SK-N-SH (cell line): ENCODE data around the gene PRKN. TPM values are rescaled to one million over a fixed set of nuclear protein-coding genes. Genes with fewer than 3 reads are reported as not detected.

Source experiments
- CTCF ChIA-PET: fragments of 300-600, 350-600 bp; formaldehyde crosslinking; extraction: SDS; loops from one replicate; lab custom pipeline; 2021; lab: Yijun Ruan, JAX
- POLR2A ChIA-PET: fragments of 350-600 bp; sonication (Branson Sonifier 250); formaldehyde crosslinking; extraction: SDS; loops from one replicate; lab custom pipeline; 2020; ENCODE audit warnings: antibody characterized with exemption, inconsistent platforms; lab: Yijun Ruan, JAX
- DNase-seq: peaks from one replicate; pipeline ENCODE4 v3.0.0; 2012
- H2AFZ ChIP-seq: fragments of 200-600 bp; sonication (generic); 2 replicates; pipeline ENCODE4 v1.8.1; 2016; ENCODE audit warnings: antibody characterized with exemption, mild to moderate bottlenecking, low read depth
- H3F3A ChIP-seq: fragments of 200-600 bp; sonication (generic); replicated peaks from 2 replicates; pipeline ENCODE3; 2016; ENCODE audit warnings: antibody characterized with exemption, mild to moderate bottlenecking; ENCODE audit not compliant: insufficient read depth
- H3K27ac ChIP-seq, 2 experiments: fragments of 200-500 bp in 1 of 2; fragments of 200-600 bp in 1 of 2; sonication (Bioruptor generic) in 1 of 2; sonication (generic), shearing (Covaris generic) in 1 of 2; 2 replicates each; pipeline versions ENCODE4 v1.5.1 to v1.6.1; 2014 to 2016; ENCODE audit warnings: low read depth in 2 of 2, inconsistent platforms in 1 of 2, low read length in 1 of 2, mild to moderate bottlenecking in 1 of 2, mixed read lengths in 1 of 2
- H3K27me3 ChIP-seq: fragments of 200-600 bp; sonication (generic), shearing (Covaris generic); 2 replicates; pipeline ENCODE4 v1.6.1; 2016; ENCODE audit warnings: mixed run types; ENCODE audit not compliant: insufficient read depth
- H3K36me3 ChIP-seq, 2 experiments: fragments of 200-500 bp in 1 of 2; fragments of 200-600 bp in 1 of 2; sonication (Bioruptor generic) in 1 of 2; sonication (generic) in 1 of 2; replicated peaks in 1 of 2; 2 replicates each; pipeline versions ENCODE3 to v1.5.1; 2014 to 2016; ENCODE audit warnings: low read length in 1 of 2, mild to moderate bottlenecking in 1 of 2; ENCODE audit not compliant: insufficient read depth in 2 of 2, control insufficient read depth in 1 of 2
- H3K4me1 ChIP-seq, 2 experiments: fragments of 200-500 bp in 1 of 2; fragments of 200-600 bp in 1 of 2; sonication (Bioruptor generic) in 1 of 2; sonication (generic), shearing (Covaris generic) in 1 of 2; 2 replicates each; pipeline versions ENCODE4 v1.5.1 to v1.6.1; 2014 to 2016; ENCODE audit warnings: low read depth in 1 of 2, low read length in 1 of 2, mixed run types in 1 of 2; ENCODE audit not compliant: insufficient read depth in 2 of 2, control insufficient read depth in 1 of 2
- H3K4me2 ChIP-seq: fragments of 200-600 bp; sonication (generic), shearing (Covaris generic); 2 replicates; pipeline ENCODE4 v1.6.1; 2017; ENCODE audit warnings: mixed run types
- H3K4me3 ChIP-seq, 2 experiments: fragments of 200-500 bp in 1 of 2; fragments of 200-600 bp in 1 of 2; sonication (Bioruptor generic) in 1 of 2; sonication (generic), shearing (Covaris generic) in 1 of 2; 2 replicates each; pipeline versions ENCODE4 v1.5.1 to v1.8.1; 2014 to 2016; ENCODE audit warnings: low read depth in 2 of 2, inconsistent platforms in 1 of 2, low read length in 1 of 2, mild to moderate bottlenecking in 1 of 2, mixed read lengths in 1 of 2, moderate library complexity in 1 of 2
- H3K79me2 ChIP-seq: fragments of 200-600 bp; sonication (generic); 2 replicates; pipeline ENCODE4 v1.8.1; 2017; ENCODE audit warnings: mild to moderate bottlenecking; ENCODE audit not compliant: insufficient read depth
- H3K9ac ChIP-seq: fragments of 200-600 bp; sonication (generic); 2 replicates; pipeline ENCODE4 v1.6.1; 2017; ENCODE audit warnings: mixed run types
- H3K9me2 ChIP-seq: fragments of 200-600 bp; sonication (generic); 2 replicates; pipeline ENCODE4 v1.6.1; 2017; ENCODE audit warnings: mixed run types
- H3K9me3 ChIP-seq: fragments of 200-600 bp; sonication (generic); 2 replicates; pipeline ENCODE4 v1.6.1; 2017; ENCODE audit warnings: mixed run types, mild to moderate bottlenecking, moderate library complexity
- H4K20me1 ChIP-seq: fragments of 200-600 bp; sonication (generic); 2 replicates; pipeline ENCODE4 v1.6.1; 2017; ENCODE audit warnings: mild to moderate bottlenecking, mixed run types; ENCODE audit not compliant: insufficient read depth
- ELF1 ChIP-seq: IDR thresholded peaks from 2 replicates; pipeline ENCODE4 v1.4.0; 2012
- FOSL2 ChIP-seq: IDR thresholded peaks from 2 replicates; pipeline ENCODE4 v1.4.0; 2012; ENCODE audit warnings: low read depth, mild to moderate bottlenecking, moderate library complexity, borderline replicate concordance
- GABPA ChIP-seq: IDR thresholded peaks from 2 replicates; pipeline ENCODE4 v1.4.0; 2012; ENCODE audit warnings: low read depth, mild to moderate bottlenecking
- GATA2 ChIP-seq: sonication (generic); formaldehyde crosslinking; IDR thresholded peaks from 2 replicates; pipeline ENCODE4 v1.5.0; 2020; ENCODE audit warnings: mild to moderate bottlenecking, missing genetic modification reagents
- JUND ChIP-seq: IDR thresholded peaks from 2 replicates; pipeline ENCODE4 v1.4.0; 2012
- PBX3 ChIP-seq: IDR thresholded peaks from 2 replicates; pipeline ENCODE4; 2012
- POLR2AphosphoS5 ChIP-seq: IDR thresholded peaks from 2 replicates; pipeline ENCODE4 v1.6.1; 2012; ENCODE audit warnings: low read depth, low read length
- RAD21 ChIP-seq: IDR thresholded peaks from 2 replicates; pipeline ENCODE4 v1.6.1; 2012; ENCODE audit warnings: mild to moderate bottlenecking, low read length
- RCOR1 ChIP-seq: fragments of 150-350 bp; IDR thresholded peaks from 2 replicates; pipeline ENCODE4 v1.6.1; 2017; ENCODE audit warnings: antibody characterized with exemption, low read length
- RFX5 ChIP-seq: IDR thresholded peaks from 2 replicates; pipeline ENCODE4 v1.6.1; 2012; ENCODE audit warnings: mild to moderate bottlenecking, improper control_type of control experiment, low read length
- SIN3A ChIP-seq: IDR thresholded peaks from 2 replicates; pipeline ENCODE4 v1.6.1; 2012; ENCODE audit warnings: low read depth, mild to moderate bottlenecking, low read length, moderate library complexity, borderline replicate concordance
- TAF1 ChIP-seq: IDR thresholded peaks from 2 replicates; pipeline ENCODE4 v1.6.1; 2012; ENCODE audit warnings: low read depth, mild to moderate bottlenecking, low read length, moderate library complexity, borderline replicate concordance
- TEAD4 ChIP-seq: IDR thresholded peaks from 2 replicates; pipeline ENCODE4 v1.4.0; 2012; ENCODE audit warnings: mild to moderate bottlenecking, borderline replicate concordance; ENCODE audit not compliant: insufficient read depth
- USF1 ChIP-seq: IDR thresholded peaks from 2 replicates; pipeline ENCODE4 v1.4.0; 2012; ENCODE audit warnings: low read depth, borderline replicate concordance
- WGBS: methylation state at CpG from one replicate; pipeline ENCODE4 v1.1.6; 2017; ENCODE audit warnings: low lambda C conversion rate; 5-methylcytosine and 5-hydroxymethylcytosine counted together
- polyA plus RNA-seq, 3 experiments: library from polyadenylated mRNA; depleted of rRNA; stranded (reverse); fragments of >200 nt; gene quantifications; 2 replicates each; pipeline ENCODE4 v1.2.3, GENCODE V29; 2012
- TF ChIP-seq, protein P1 (sequence below): IDR thresholded peaks from 2 replicates; pipeline ENCODE4 v1.6.1; 2012; ENCODE audit warnings: mild to moderate bottlenecking, low read depth, low read length, moderate library complexity
- TF ChIP-seq, protein P2 (sequence below): fragments of 150-350 bp; IDR thresholded peaks from 2 replicates; pipeline ENCODE4 v1.6.1; 2017; ENCODE audit warnings: antibody characterized with exemption, low read length, low read depth, borderline replicate concordance
- TF ChIP-seq, protein P3 (sequence below): fragments of 150-350 bp; IDR thresholded peaks from 2 replicates; pipeline ENCODE4 v1.6.1; 2016; ENCODE audit warnings: mild to moderate bottlenecking, low read depth, low read length

The PRKN gene
- polyA plus RNA-seq, 1 of the 3 experiments (the other 2 are of a cell fraction): 0.76 TPM

- TF ChIP-seq, protein P1, sequence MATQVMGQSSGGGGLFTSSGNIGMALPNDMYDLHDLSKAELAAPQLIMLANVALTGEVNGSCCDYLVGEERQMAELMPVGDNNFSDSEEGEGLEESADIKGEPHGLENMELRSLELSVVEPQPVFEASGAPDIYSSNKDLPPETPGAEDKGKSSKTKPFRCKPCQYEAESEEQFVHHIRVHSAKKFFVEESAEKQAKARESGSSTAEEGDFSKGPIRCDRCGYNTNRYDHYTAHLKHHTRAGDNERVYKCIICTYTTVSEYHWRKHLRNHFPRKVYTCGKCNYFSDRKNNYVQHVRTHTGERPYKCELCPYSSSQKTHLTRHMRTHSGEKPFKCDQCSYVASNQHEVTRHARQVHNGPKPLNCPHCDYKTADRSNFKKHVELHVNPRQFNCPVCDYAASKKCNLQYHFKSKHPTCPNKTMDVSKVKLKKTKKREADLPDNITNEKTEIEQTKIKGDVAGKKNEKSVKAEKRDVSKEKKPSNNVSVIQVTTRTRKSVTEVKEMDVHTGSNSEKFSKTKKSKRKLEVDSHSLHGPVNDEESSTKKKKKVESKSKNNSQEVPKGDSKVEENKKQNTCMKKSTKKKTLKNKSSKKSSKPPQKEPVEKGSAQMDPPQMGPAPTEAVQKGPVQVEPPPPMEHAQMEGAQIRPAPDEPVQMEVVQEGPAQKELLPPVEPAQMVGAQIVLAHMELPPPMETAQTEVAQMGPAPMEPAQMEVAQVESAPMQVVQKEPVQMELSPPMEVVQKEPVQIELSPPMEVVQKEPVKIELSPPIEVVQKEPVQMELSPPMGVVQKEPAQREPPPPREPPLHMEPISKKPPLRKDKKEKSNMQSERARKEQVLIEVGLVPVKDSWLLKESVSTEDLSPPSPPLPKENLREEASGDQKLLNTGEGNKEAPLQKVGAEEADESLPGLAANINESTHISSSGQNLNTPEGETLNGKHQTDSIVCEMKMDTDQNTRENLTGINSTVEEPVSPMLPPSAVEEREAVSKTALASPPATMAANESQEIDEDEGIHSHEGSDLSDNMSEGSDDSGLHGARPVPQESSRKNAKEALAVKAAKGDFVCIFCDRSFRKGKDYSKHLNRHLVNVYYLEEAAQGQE: no peak
- TF ChIP-seq TEAD4 (no peak), SIN3A (no peak), USF1 (no peak), RAD21 (no peak)
Observed at GRCh38 chr6:162184465-162184864, 543.1 kb downstream of the PRKN start (continued).

DNA sequence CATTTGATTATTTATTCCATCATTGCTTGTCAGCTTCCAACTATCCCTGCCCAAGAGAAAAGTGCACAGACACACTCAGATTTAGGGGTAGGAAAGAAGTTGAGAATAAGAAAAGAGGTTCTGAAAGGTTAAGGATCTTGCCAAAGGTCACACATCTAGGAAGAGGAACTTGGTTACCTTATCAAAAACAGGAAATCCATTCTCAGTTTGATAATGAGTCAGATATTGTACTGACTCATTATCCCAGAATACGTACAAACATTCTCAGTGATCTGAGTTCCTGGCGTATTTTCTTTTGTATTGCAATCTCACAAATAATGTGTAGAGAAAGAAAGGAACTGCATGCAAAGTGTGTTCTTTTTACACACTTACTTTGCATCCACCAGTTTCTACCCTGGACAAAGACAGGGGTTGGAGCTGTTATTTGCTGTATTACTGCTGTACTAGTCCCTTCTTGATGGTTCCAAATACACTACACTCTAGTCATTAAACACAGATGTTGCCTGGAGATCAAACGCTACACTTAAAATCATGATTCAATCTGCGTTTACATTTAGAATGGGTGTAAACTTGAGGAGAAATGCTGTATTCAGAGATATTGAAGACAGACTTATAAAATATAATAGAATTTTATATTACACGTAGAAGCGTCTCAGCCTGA is 545.7 kb downstream of the PRKN start:
- no peaks in the 10 kb centered on the region for H3K36me3 ChIP-seq
- CTCF ChIA-PET: no interaction called here
- TF ChIP-seq FOSL2 (no peak), RCOR1 (no peak), TEAD4 (no peak), JUND (no peak), RFX5 (no peak), TAF1 (no peak), ELF1 (no peak), PBX3 (no peak), POLR2AphosphoS5 (no peak), GABPA (no peak), GATA2 (CRISPR knock-in tag) (no peak)
- TF ChIP-seq, protein P1: no peak
- TF ChIP-seq, protein P2, sequence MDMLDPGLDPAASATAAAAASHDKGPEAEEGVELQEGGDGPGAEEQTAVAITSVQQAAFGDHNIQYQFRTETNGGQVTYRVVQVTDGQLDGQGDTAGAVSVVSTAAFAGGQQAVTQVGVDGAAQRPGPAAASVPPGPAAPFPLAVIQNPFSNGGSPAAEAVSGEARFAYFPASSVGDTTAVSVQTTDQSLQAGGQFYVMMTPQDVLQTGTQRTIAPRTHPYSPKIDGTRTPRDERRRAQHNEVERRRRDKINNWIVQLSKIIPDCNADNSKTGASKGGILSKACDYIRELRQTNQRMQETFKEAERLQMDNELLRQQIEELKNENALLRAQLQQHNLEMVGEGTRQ: no peak
- TF ChIP-seq, protein P3, sequence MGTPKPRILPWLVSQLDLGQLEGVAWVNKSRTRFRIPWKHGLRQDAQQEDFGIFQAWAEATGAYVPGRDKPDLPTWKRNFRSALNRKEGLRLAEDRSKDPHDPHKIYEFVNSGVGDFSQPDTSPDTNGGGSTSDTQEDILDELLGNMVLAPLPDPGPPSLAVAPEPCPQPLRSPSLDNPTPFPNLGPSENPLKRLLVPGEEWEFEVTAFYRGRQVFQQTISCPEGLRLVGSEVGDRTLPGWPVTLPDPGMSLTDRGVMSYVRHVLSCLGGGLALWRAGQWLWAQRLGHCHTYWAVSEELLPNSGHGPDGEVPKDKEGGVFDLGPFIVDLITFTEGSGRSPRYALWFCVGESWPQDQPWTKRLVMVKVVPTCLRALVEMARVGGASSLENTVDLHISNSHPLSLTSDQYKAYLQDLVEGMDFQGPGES: no peak
- TF ChIP-seq, all 33 proteins: peak for 0
- no peaks in the 10 kb centered on the region for H3K79me2 ChIP-seq
- no peaks in the 10 kb centered on the region for H3K9me2 ChIP-seq
- H3K27me3 ChIP-seq: no peaks in the 10 kb centered on the region
- no peak overlapping the region for H3K4me2 ChIP-seq
- POLR2A ChIA-PET: no interaction called here
- no peaks in the 10 kb centered on the region for H4K20me1 ChIP-seq
- H3K27ac ChIP-seq: no peak overlapping the region
- H2AFZ ChIP-seq: no peak overlapping the region
- DNase-seq: no peak
- no peaks in the 10 kb centered on the region; a peak in 1 of 4 replicates for H3K4me1 ChIP-seq
- 67% methylated on average over 6 of the region's 6 CpGs for WGBS
- no peaks in the 10 kb centered on the region for H3F3A ChIP-seq
- no peaks in the 10 kb centered on the region for H3K9me3 ChIP-seq
- H3K4me3 ChIP-seq: no peak overlapping the region
- no peak overlapping the region for H3K9ac ChIP-seq
